ENCODE data around the gene MPO.

The MPO gene

DNA sequence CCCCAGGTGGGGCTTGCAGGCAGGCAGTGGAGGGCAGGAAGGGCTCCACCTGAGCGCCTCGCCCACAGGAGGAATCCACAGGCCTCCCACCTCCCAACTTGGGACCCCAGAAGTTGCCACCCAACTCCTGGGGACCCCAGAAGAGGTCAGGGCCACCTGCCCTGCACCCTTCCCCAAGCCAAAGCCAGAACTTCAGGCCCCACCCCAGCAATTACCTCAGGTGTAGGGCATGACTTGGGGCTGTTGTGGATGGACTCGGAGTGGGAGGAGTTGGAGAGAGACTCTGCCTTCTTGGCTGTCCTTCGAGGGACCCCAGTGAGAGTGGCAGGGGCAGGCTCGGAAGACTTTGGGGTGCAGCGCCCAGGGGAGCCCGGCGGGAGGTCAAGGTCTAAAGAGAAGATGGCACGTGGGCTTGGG lies 37.3 kb upstream of the MPO start:
- Histone ChIP-seq H3K27me3 (ENCODE audit: insufficient read depth, low read length) (peaks cover 27% of the 10 kb centered on the region), H2AFZ (ENCODE audit: low read length, unreplicated experiment) (no peak overlapping the region), H3K4me1 (ENCODE audit: control insufficient read depth, insufficient read depth, low read length, unreplicated experiment) (no peaks in the 10 kb centered on the region), H3K27ac (ENCODE audit: low read depth, low read length) (no peak overlapping the region), H3K4me3 (ENCODE audit: low read depth, low read length) (no peak overlapping the region), H3K79me2 (ENCODE audit: control insufficient read depth, insufficient read depth, low read length, unreplicated experiment) (no peaks in the 10 kb centered on the region), H3K36me3 (ENCODE audit: insufficient read depth, low read length) (no peaks in the 10 kb centered on the region)

DNA sequence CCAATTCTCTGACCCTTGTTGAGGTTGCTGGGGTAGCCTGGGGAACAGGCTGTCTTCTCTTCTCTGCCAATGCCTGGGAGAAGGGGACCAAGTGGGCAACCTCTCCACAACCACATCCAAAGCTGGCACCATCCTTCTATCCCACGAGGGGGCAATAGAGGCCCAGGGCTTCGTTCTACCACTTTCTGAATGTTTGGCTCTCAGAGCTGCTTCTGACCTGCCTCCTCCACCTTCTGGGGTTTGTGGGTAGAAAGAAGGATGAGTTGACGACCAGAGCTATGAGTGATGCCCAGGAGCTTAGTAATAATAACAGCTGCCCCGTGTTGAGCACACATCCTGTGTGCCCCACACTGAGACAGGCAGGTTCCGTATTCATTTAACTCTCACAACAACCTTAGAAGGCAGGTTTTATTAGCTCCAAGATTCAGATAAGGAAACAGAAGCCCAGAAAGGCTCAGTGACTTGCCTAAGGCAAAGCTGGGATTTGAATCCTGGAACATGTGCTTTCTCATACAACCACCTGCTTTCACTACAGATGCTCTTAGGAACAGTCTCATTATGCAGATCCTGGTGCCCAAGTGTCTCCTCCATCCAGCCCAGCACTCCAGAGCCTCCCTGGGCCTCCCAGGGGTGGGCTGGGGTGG lies 36.8 kb upstream of the MPO start:
- H2AFZ ChIP-seq (ENCODE audit: low read length, unreplicated experiment), result no peak overlapping the region
- H3K27me3 ChIP-seq (ENCODE audit: insufficient read depth, low read length), result peaks cover 25% of the 10 kb centered on the region
- H3K79me2 ChIP-seq (ENCODE audit: control insufficient read depth, insufficient read depth, low read length, unreplicated experiment), result no peaks in the 10 kb centered on the region
- no peak overlapping the region for H3K4me3 ChIP-seq (ENCODE audit: low read depth, low read length)
- no peaks in the 10 kb centered on the region for H3K36me3 ChIP-seq (ENCODE audit: insufficient read depth, low read length)
- H3K27ac ChIP-seq (ENCODE audit: low read depth, low read length), result no peak overlapping the region
- H3K4me1 ChIP-seq (ENCODE audit: control insufficient read depth, insufficient read depth, low read length, unreplicated experiment), result no peaks in the 10 kb centered on the region

DNA sequence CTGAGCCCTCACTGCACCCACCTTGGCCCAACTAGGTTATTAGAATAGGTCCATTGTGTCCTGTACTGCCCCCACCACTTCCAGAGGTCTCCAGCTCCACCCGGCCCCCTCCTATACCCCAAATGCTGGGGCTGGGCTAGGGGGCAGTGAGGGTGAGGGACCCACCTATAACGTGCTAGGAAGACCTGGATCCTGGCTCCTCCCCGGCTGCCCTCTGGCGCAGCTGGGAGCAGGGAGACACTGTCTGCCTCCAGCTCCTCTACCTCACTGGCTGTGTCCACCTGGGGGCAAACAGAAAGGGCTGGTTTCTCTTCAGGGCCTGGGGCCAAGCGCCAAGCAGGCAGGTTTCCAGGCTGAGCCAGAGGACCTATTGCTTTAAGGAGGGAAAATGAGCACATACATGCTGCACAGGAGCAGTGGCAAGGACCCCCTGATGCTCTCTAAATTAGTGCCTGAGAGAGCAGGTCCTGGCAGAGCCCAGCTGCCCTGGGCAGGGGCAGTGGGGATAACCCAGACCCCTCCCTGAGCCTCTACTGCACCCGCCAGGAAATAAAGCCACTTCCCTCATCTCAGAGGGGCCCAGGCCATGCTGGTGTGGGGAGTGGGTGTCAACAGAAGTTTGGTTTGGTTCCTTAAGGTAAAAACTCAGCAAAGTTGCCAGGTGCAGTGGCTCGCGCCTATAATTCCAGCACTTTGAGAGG lies 35.7 kb upstream of the MPO start:
- H3K36me3 ChIP-seq (ENCODE audit: insufficient read depth, low read length), result no peaks in the 10 kb centered on the region
- H3K4me3 ChIP-seq (ENCODE audit: low read depth, low read length), result no peak overlapping the region
- peaks cover 25% of the 10 kb centered on the region for H3K27me3 ChIP-seq (ENCODE audit: insufficient read depth, low read length)
- no peak overlapping the region for H3K27ac ChIP-seq (ENCODE audit: low read depth, low read length)
- H3K4me1 ChIP-seq (ENCODE audit: control insufficient read depth, insufficient read depth, low read length, unreplicated experiment), result no peaks in the 10 kb centered on the region
- no peak overlapping the region for H2AFZ ChIP-seq (ENCODE audit: low read length, unreplicated experiment)
- H3K79me2 ChIP-seq (ENCODE audit: control insufficient read depth, insufficient read depth, low read length, unreplicated experiment), result no peaks in the 10 kb centered on the region

DNA sequence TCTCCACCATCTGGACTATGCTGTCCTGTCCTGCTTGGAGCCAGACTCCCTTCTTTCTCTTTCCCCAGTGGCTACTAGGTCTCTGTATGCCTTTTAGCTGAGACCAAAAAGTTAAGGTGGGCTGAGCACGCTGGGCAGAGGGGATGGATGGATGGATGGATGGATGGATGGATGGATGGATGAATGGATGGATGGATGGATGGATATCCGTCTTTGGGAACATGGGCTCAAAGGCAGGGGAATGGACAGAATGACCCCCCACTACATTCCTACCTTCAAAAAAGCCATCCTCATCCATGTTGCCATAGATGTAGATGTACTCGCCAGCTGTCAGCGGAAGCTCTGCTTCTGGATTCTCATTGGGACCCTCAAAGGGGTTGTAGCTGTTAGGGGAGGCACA lies 35.0 kb upstream of the MPO start:
- Histone ChIP-seq H3K27me3 (ENCODE audit: insufficient read depth, low read length) (peaks cover 25% of the 10 kb centered on the region), H3K4me1 (ENCODE audit: control insufficient read depth, insufficient read depth, low read length, unreplicated experiment) (no peaks in the 10 kb centered on the region)

DNA sequence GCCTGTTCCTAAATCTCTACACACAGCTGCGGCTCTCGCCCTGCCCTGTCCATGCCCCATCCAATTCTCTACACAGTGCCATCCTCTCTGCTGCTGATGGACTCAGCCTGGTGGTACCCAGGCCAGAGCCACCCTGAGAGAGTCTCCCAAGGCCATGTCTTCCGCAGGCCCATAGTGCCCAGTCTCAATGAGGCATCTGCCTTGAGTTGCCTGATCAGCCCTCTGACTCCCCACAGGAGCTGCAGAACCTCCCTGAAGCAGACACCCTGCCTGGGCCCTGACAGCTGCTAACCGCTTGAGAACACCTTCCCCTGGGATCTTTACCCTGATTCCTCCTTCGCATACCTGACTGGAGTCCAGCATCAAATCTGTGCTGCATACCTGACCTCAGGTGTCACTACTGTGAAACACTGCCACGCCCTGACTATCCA lies 34.6 kb upstream of the MPO start:
- peaks cover 25% of the 10 kb centered on the region for H3K27me3 ChIP-seq (ENCODE audit: insufficient read depth, low read length)
- no peaks in the 10 kb centered on the region for H3K79me2 ChIP-seq (ENCODE audit: control insufficient read depth, insufficient read depth, low read length, unreplicated experiment)
- no peaks in the 10 kb centered on the region for H3K36me3 ChIP-seq (ENCODE audit: insufficient read depth, low read length)
- H3K27ac ChIP-seq (ENCODE audit: low read depth, low read length), result no peak overlapping the region
- H3K4me3 ChIP-seq (ENCODE audit: low read depth, low read length), result no peak overlapping the region
- H2AFZ ChIP-seq (ENCODE audit: low read length, unreplicated experiment), result no peak overlapping the region
- H3K4me1 ChIP-seq (ENCODE audit: control insufficient read depth, insufficient read depth, low read length, unreplicated experiment), result no peaks in the 10 kb centered on the region

More for the DNA sequence above, 35.0 kb upstream of the MPO start:
- Histone ChIP-seq H2AFZ (ENCODE audit: low read length, unreplicated experiment) (no peak overlapping the region), H3K79me2 (ENCODE audit: control insufficient read depth, insufficient read depth, low read length, unreplicated experiment) (no peaks in the 10 kb centered on the region), H3K36me3 (ENCODE audit: insufficient read depth, low read length) (no peaks in the 10 kb centered on the region), H3K27ac (ENCODE audit: low read depth, low read length) (no peak overlapping the region), H3K4me3 (ENCODE audit: low read depth, low read length) (no peak overlapping the region)

DNA sequence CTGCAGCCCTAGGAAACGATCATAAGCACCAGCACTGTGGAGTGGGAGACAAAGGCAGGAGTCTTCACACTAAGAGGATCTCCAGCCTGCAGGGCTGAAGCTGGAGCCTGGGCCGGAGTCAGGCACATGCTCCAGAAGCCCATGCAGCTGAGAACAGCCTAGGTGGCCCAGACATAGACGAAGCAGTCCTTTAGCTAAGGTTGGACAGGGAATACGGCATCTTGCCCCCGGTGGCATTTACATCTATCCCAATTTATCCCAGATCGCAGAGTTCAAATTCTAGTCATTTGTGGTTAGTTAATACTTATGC lies 33.9 kb upstream of the MPO start:
- Histone ChIP-seq H3K36me3 (ENCODE audit: insufficient read depth, low read length) (no peaks in the 10 kb centered on the region), H3K4me3 (ENCODE audit: low read depth, low read length) (no peak overlapping the region), H3K27me3 (ENCODE audit: insufficient read depth, low read length) (peaks cover 25% of the 10 kb centered on the region), H2AFZ (ENCODE audit: low read length, unreplicated experiment) (no peak overlapping the region), H3K4me1 (ENCODE audit: control insufficient read depth, insufficient read depth, low read length, unreplicated experiment) (no peaks in the 10 kb centered on the region), H3K79me2 (ENCODE audit: control insufficient read depth, insufficient read depth, low read length, unreplicated experiment) (no peaks in the 10 kb centered on the region), H3K27ac (ENCODE audit: low read depth, low read length) (no peak overlapping the region)

DNA sequence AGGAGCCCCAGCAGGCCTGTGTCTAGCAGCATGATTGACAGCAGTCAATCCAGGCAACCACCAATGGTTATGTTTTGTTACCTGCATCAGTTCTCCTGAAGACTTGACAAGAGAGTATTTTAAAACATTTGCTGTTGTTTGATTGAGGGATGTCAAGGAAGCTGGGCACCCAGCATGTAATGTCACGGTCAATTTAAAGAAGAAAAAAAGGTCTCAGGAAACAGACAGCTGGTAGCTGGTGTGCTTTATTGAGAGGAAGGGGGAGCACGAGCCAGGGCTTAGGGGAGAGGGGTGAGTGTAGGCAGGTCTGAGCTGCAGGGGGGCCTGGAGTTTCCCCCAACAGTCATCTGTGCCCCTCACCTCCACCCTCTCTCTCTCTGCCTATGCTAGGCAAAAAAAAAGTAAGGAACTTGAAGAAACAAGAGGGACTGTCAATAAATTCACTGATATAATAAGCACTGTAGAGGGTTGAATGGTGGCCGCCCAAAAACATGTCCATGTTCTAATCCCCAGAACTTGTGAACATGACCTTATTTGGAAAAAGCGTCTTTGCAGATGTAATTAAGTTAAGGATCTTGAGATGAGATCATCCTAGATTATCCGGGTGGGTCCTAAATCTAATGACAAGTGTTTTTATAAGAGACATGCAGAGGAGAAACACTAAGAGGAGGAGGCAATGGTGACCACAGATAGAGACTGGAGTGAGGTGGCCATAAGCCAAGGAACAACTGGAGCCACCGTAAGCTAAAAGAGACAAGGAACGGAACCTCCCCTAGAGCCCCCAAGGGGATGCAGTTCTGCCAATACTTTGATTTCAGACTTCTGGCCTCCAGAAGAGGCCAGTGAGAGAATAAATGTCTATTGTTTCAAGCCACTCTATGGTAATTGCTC lies 33.3 kb upstream of the MPO start:
- no peaks in the 10 kb centered on the region for H3K4me1 ChIP-seq (ENCODE audit: control insufficient read depth, insufficient read depth, low read length, unreplicated experiment)

DNA sequence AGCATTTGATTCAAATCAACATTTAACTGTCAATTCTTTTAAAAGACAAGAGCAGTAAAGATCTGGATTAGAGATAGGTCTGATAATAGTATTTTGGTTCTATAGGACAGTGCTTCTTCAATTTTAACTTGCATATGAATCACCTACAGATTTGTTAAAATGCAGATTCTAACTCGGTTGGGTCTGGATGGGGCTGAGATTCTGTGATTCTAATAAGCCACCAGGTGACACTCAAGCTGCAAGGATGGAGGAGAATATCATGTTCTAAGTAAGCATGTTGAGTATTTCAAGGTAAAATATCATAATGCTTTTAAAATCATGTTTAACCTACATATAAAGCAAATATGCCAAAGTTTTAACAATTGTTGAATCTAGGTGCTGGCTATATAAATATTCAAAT lies 32.1 kb upstream of the MPO start:
- H3K4me3 ChIP-seq (ENCODE audit: low read depth, low read length), result no peak overlapping the region
- peaks cover 34% of the 10 kb centered on the region for H3K27me3 ChIP-seq (ENCODE audit: insufficient read depth, low read length)
- H2AFZ ChIP-seq (ENCODE audit: low read length, unreplicated experiment), result no peak overlapping the region
- no peaks in the 10 kb centered on the region for H3K4me1 ChIP-seq (ENCODE audit: control insufficient read depth, insufficient read depth, low read length, unreplicated experiment)
- H3K27ac ChIP-seq (ENCODE audit: low read depth, low read length), result no peak overlapping the region
- H3K79me2 ChIP-seq (ENCODE audit: control insufficient read depth, insufficient read depth, low read length, unreplicated experiment), result no peaks in the 10 kb centered on the region
- H3K36me3 ChIP-seq (ENCODE audit: insufficient read depth, low read length), result no peaks in the 10 kb centered on the region

More for the DNA sequence above, 33.3 kb upstream of the MPO start:
- peaks cover 25% of the 10 kb centered on the region for H3K27me3 ChIP-seq (ENCODE audit: insufficient read depth, low read length)
- no peak overlapping the region for H3K27ac ChIP-seq (ENCODE audit: low read depth, low read length)
- no peak overlapping the region for H3K4me3 ChIP-seq (ENCODE audit: low read depth, low read length)
- H2AFZ ChIP-seq (ENCODE audit: low read length, unreplicated experiment), result no peak overlapping the region
- no peaks in the 10 kb centered on the region for H3K36me3 ChIP-seq (ENCODE audit: insufficient read depth, low read length)
- H3K79me2 ChIP-seq (ENCODE audit: control insufficient read depth, insufficient read depth, low read length, unreplicated experiment), result no peaks in the 10 kb centered on the region

DNA sequence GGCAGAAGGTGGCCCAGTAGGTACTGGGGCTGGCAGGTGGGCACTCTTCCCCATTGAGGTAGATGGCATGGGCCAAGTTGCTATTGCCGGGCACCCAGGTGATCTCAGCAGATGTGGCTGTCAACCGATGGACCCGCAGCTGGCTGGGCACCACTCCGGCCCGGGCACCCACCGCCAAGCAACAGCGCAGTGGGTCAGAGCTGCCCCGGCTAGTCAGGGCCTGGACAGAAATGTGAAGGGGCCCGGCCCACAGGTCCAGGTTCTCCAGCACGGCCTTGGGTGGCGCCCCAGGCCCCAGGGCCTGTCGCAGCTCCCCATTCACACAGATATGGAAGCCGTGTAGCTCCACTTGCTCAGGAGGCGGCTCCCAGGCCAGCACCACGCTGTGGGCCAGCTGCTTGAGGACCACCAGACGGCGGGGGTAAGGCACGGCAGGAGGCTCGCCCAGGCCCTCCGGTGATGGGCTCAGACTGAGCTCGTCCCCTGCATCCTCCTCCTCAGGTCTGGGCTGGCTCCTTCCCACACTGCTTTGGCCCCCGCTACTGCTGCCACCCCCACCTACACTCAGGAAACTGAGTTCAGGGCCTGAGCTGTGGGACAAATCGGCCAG lies 31.4 kb upstream of the MPO start:
- Histone ChIP-seq H2AFZ (ENCODE audit: low read length, unreplicated experiment) (no peak overlapping the region), H3K36me3 (ENCODE audit: insufficient read depth, low read length) (no peaks in the 10 kb centered on the region), H3K4me3 (ENCODE audit: low read depth, low read length) (no peak overlapping the region), H3K27ac (ENCODE audit: low read depth, low read length) (no peak overlapping the region), H3K27me3 (ENCODE audit: insufficient read depth, low read length) (peaks cover 41% of the 10 kb centered on the region), H3K4me1 (ENCODE audit: control insufficient read depth, insufficient read depth, low read length, unreplicated experiment) (no peaks in the 10 kb centered on the region), H3K79me2 (ENCODE audit: control insufficient read depth, insufficient read depth, low read length, unreplicated experiment) (no peaks in the 10 kb centered on the region)

DNA sequence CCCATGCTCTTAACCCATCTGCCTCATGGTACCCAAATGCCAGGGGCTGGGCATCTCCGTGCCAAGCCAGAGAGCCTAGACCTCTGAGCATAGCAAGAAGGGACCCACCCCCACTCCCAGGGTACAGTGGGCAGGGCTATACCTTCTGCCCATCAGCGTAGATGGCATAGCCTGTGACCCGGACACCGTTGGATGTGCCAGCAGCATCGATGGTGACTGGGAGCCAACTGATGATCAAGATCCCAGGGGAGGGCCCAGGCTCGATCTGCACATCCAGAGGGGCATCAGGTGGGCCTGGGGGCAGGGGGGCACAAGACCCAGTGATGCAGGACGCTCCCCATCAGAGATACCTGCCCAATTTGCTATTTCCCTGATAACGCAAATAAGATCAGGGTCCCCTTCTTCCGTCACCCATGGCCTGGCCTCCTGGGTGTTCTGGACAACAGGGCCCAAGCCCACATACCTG lies 30.7 kb upstream of the MPO start:
- no peaks in the 10 kb centered on the region for H3K36me3 ChIP-seq (ENCODE audit: insufficient read depth, low read length)
- H2AFZ ChIP-seq (ENCODE audit: low read length, unreplicated experiment), result no peak overlapping the region
- no peaks in the 10 kb centered on the region for H3K79me2 ChIP-seq (ENCODE audit: control insufficient read depth, insufficient read depth, low read length, unreplicated experiment)
- H3K4me1 ChIP-seq (ENCODE audit: control insufficient read depth, insufficient read depth, low read length, unreplicated experiment), result no peaks in the 10 kb centered on the region
- no peak overlapping the region for H3K4me3 ChIP-seq (ENCODE audit: low read depth, low read length)
- peaks cover 44% of the 10 kb centered on the region for H3K27me3 ChIP-seq (ENCODE audit: insufficient read depth, low read length)
- no peak overlapping the region for H3K27ac ChIP-seq (ENCODE audit: low read depth, low read length)
